NCI-H82 treated with DMSO at 0.1 percent for 48 hours (cell line): ENCODE measurements around the gene IGHMBP2.

Experiments
- DNase-seq: peaks from one replicate; lab custom pipeline; 2025; ENCODE audit not compliant: unreplicated experiment; lab: John Stamatoyannopoulos, UW

The IGHMBP2 gene

GRCh38 chr11:68889948-68890446 lies 13.7 kb upstream of the IGHMBP2 start:
- DNase-seq = no peak

DNA sequence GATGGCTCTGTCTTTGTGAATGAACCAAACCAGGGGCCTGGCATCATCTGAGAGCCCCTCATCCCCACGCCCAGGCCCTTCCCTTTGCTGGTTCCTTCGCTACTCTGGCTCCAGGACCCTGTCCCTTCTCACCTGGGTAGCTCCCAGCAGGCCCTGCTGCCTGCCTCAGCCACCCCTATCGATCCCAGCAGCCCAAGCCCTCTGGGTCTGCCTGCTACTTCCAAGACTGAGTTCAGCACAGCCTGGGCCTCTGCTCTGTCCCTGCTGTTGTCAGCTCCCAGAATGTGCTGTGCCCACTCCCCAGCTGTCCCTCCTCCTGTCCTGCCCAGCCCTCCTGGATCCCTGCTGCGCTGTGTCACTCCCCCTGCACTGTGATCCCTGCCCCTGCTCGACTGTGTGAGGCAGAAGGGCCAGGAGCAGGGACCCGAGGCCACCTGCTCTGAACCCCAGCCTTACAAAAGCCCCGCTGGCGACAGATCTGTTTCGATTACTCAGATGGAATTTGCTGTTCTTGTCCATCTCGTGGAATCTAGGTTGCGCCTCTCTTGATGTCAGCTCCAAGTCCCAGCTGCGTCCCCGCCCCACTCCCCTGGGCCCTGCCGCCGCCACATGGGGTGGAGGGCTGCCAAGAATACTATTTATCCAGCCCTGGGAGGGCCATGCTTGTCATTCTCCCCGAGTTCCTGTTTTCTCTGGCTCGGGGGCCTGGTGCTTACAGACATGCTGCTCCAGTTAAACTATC lies 13.0 kb upstream of the IGHMBP2 start:
- no peak for DNase-seq

DNA sequence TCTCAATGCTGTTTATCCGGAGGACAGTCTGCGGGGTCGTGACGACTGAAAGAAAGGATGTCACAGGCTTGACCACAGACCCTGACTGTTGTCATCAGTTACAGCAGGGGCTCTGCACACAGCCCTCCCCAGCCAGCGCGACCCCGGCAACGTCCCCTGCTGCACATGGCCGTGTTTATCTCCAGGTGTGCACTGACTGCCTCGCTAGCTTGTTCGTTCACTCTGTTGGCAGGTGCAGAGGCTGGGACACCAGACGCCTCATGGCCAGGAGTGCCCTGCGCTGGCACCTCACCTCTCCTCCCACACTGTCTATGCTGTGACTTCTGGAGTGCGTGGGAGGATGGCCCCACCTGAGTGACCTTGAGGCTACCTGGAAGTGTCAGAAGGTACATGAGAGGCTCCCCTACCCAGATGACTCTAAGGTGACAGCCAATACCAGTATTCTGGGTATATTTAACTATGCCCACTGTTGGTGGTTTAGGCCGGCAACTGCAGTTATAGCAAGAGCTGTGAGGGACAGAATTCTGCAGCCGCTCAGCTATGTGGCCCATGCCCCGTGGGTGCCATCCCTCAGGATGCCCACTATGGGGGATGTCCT lies 12.2 kb upstream of the IGHMBP2 start:
- no peak for DNase-seq

GRCh38 chr11:68892576-68892975 lies 11.1 kb upstream of the IGHMBP2 start:
- DNase-seq = no peak

GRCh38 chr11:68893282-68893681 lies 10.4 kb upstream of the IGHMBP2 start:
- no peak for DNase-seq

GRCh38 chr11:68896171-68896959 lies 7.3 kb upstream of the IGHMBP2 start:
- DNase-seq = no peak

GRCh38 chr11:68897441-68897840 lies 6.2 kb upstream of the IGHMBP2 start:
- no peak for DNase-seq

DNA sequence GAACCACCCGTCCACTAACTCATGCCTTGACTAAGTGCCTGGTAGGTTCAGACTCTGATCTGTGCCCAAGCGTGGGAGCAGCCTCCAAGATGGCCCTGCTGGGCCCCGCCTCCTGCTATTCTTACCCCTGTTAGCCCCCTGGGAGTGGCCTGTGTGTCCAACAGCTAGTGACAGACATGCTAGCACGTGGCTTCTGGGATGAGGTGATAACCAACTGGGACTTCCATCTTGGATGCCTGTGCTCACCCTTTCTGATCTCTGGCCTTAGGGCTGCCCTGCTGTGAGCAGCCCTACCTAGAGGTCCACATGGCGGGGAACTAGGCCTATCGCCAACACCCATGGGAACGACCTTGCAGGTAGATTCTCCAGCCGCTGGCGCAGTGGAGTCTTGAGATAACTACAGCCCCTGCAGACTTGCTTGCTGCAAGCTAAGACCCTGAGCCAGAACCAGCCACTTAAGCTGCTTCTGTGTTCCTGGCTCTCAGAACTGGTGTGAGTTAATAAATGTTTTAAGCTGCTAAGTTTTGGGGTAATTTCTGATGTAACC lies 2.8 kb upstream of the IGHMBP2 start:
- DNase-seq = no peak

GRCh38 chr11:68904248-68904847 lies 657 bp downstream of the IGHMBP2 start:
- DNase-seq = peak; percentile 1

GRCh38 chr11:68905421-68906360 lies 2.0 kb downstream of the IGHMBP2 start:
- no peak for DNase-seq

DNA sequence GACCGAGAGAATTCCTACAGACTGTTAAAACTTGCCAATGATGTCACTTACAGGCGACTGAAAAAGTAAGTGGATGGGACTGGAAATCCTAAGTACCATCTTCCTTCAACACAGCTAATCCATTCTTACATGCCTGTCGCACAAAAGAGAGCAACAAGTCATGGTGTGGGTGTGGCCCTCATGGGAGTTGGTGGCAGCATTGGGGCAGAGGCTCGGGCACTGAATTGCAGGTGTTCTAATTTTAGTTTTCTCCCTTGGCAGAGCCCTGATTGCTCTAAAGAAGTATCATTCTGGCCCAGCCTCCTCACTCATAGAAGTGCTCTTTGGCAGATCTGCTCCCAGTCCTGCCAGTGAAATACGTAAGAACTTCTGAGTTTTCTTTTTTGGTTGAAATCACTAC lies 4.6 kb downstream of the IGHMBP2 start:
- no peak for DNase-seq

GRCh38 chr11:68910965-68911364 lies 7.3 kb downstream of the IGHMBP2 start:
- DNase-seq = no peak

DNA sequence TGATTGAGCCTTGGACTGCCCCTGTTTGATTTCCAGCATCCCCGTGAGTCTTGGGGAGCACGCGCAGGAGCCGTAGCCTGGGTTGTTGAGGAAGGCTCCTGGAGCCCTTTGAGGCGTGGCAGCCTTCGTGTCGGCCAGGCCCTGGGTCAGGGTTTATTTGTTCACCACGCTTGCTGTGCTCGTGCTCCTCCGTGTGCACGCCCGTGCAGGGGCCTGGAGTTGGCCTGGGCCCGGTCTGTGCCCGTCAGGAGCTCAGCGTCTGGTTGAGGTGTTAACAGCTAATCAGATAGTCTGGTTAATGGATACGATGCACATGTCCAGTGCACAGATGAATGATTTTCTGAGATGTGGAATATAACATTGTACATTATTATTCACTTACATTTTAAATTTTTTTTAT lies 8.0 kb downstream of the IGHMBP2 start:
- no peak for DNase-seq

GRCh38 chr11:68912254-68912653 lies 8.6 kb downstream of the IGHMBP2 start:
- DNase-seq = no peak

GRCh38 chr11:68913188-68913587 lies 9.5 kb downstream of the IGHMBP2 start:
- no peak for DNase-seq

DNA sequence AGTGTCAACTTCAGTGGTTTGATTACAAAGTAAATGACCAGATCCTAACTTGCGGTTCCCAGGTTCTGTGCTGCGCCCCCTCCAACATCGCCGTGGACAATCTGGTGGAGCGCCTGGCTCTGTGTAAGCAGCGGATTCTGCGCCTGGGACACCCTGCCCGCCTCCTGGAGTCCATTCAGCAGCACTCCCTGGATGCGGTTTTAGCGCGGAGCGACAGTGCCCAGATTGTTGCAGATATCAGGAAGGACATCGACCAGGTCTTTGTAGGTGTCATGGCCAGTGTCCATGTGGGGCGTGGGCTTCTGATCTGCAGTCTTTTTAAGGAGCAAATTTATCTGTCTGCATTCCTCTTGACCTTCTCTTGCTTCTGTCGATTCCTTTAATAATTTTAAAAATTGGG lies 11.1 kb downstream of the IGHMBP2 start:
- no peak for DNase-seq

- no peak for DNase-seq
Measured at GRCh38 chr11:68916439-68916838, 12.7 kb downstream of the IGHMBP2 start.

DNA sequence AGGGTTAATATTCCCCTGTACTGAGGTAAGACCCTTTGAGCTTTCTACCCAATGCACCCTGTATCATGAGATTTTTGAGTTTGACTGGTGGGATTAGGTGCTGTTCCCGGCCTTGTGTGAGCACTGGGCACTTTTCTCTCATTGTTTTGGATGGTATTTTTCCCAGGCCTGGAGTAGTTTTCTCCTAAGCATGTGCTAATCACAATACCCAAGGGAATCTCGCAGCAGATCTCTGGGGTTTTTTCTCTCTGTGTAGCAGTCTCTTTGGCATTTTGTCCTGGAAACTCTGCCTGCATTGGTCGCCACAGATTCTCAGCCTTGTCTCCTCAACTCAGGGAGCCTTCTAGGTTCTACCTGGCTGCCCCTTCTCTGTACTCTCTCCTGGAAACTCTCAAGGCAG lies 19.9 kb downstream of the IGHMBP2 start:
- no peak for DNase-seq

DNA sequence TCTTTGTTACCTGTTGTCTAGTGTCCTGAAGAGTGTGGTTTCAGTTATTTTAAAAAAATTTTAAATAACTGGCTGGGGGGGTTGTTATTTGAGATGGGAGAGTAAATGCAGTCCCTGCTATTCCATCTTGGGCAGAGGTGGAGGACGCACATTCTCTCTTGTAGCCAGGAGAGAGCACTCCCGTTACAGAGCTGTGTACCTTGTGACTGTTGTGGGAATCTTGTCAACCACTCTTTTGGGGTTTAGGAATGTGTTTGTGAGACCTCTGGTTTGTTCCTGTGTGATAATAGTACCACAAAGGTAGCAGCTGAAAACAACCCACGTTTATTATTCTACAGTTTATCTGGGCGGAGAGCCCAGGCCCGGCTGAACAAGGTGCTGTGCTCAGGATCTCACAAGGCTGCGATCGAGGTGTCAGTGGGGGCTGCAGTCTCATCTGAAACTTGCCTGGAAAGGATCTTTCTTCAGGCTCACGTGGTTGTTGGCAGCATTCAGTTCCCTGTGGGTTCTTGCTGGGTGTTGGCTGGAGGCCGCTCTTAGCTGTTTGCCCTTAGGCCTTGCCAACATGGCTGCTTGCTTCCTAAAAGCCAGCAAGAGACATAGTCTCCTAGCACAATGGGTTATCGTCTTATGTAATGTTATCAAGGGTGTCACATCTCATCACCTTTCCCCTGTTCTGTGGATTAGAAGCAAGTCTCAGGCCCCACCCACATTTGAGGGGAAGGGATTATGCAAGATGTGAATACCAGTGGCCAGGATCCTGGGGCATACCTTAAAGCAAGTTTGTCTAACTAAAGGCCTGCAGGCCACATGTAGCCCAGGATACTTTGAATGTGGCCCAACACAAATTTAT lies 20.6 kb downstream of the IGHMBP2 start:
- no peak for DNase-seq
